ENCODE measurements around the gene PTDSS2. TPM values are rescaled to one million over a fixed set of nuclear protein-coding genes. Genes with fewer than 3 reads are reported as not detected.

PTDSS2 gene
- total and polyA plus RNA-seq, 2 of the 13 experiments (the other 11 are each of a cell fraction or from before 2014, with no cell fraction given): 21.7 to 26.4 TPM

DNA sequence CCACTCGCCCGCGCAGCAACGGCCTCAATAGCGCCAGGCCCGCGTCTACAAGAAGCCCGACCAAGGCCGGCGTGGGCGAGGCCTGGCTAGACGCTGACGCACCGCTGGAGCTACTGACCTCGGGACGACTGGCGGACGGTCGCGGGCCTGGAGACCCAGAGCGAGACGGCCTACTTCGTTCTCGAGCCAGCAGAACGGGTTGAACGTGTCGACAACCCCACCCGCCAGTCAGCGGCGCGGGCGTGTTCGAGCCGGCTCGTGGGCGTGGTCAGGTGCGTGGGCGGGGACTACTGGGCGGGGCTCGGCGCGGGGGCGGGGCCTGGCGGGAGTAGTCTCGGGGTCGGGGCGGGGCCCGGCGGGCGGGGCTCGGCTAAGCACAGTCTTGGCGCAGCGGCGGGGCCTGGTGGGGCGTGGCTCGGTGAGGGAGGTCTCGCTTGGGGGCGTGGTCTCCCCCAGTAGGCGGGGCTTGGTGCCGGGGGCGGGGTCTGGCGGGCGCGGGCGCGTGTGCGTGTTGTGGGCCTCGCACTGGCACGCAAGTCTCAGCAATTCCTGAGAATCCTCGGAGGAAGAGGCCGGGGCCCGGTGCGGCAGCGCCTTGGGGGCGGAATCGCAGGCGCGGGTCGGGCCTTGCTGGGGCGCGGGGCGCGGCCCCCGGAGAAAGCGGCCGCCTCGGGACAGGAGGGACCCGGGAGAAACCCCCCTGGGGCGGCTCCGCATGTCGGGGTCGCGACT lies 57.1 kb downstream of the PTDSS2 start, which contains the start of gene RNH1 (continued):
- TF ChIP-seq, protein P1, sequence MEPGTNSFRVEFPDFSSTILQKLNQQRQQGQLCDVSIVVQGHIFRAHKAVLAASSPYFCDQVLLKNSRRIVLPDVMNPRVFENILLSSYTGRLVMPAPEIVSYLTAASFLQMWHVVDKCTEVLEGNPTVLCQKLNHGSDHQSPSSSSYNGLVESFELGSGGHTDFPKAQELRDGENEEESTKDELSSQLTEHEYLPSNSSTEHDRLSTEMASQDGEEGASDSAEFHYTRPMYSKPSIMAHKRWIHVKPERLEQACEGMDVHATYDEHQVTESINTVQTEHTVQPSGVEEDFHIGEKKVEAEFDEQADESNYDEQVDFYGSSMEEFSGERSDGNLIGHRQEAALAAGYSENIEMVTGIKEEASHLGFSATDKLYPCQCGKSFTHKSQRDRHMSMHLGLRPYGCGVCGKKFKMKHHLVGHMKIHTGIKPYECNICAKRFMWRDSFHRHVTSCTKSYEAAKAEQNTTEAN (CRISPR knock-in tag; conservative IDR thresholded peaks at IDR 0.05): no peak
- TF ChIP-seq, protein P2, sequence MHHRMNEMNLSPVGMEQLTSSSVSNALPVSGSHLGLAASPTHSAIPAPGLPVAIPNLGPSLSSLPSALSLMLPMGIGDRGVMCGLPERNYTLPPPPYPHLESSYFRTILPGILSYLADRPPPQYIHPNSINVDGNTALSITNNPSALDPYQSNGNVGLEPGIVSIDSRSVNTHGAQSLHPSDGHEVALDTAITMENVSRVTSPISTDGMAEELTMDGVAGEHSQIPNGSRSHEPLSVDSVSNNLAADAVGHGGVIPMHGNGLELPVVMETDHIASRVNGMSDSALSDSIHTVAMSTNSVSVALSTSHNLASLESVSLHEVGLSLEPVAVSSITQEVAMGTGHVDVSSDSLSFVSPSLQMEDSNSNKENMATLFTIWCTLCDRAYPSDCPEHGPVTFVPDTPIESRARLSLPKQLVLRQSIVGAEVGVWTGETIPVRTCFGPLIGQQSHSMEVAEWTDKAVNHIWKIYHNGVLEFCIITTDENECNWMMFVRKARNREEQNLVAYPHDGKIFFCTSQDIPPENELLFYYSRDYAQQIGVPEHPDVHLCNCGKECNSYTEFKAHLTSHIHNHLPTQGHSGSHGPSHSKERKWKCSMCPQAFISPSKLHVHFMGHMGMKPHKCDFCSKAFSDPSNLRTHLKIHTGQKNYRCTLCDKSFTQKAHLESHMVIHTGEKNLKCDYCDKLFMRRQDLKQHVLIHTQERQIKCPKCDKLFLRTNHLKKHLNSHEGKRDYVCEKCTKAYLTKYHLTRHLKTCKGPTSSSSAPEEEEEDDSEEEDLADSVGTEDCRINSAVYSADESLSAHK (CRISPR knock-in tag; IDR thresholded peaks at IDR 0.05; ENCODE audit: borderline replicate concordance): no peak
- no peak for TF ChIP-seq JUND (CRISPR knock-in tag; IDR thresholded peaks at IDR 0.05)
- no peak for TF ChIP-seq ZNF660 (CRISPR knock-in tag; IDR thresholded peaks at IDR 0.05; ENCODE audit: borderline replicate concordance, low read depth)
- TF ChIP-seq ZNF383 (CRISPR knock-in tag; IDR thresholded peaks at IDR 0.05; ENCODE audit: borderline replicate concordance): no peak
- TF ChIP-seq ZC3H13 (CRISPR knock-in tag; IDR thresholded peaks at IDR 0.05): no peak
- TF ChIP-seq, protein P3, sequence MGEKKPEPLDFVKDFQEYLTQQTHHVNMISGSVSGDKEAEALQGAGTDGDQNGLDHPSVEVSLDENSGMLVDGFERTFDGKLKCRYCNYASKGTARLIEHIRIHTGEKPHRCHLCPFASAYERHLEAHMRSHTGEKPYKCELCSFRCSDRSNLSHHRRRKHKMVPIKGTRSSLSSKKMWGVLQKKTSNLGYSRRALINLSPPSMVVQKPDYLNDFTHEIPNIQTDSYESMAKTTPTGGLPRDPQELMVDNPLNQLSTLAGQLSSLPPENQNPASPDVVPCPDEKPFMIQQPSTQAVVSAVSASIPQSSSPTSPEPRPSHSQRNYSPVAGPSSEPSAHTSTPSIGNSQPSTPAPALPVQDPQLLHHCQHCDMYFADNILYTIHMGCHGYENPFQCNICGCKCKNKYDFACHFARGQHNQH (CRISPR knock-in tag; IDR thresholded peaks at IDR 0.05): no peak
- no peak for TF ChIP-seq FOSL2 (CRISPR knock-in tag; IDR thresholded peaks at IDR 0.05)
- TF ChIP-seq, protein P4, sequence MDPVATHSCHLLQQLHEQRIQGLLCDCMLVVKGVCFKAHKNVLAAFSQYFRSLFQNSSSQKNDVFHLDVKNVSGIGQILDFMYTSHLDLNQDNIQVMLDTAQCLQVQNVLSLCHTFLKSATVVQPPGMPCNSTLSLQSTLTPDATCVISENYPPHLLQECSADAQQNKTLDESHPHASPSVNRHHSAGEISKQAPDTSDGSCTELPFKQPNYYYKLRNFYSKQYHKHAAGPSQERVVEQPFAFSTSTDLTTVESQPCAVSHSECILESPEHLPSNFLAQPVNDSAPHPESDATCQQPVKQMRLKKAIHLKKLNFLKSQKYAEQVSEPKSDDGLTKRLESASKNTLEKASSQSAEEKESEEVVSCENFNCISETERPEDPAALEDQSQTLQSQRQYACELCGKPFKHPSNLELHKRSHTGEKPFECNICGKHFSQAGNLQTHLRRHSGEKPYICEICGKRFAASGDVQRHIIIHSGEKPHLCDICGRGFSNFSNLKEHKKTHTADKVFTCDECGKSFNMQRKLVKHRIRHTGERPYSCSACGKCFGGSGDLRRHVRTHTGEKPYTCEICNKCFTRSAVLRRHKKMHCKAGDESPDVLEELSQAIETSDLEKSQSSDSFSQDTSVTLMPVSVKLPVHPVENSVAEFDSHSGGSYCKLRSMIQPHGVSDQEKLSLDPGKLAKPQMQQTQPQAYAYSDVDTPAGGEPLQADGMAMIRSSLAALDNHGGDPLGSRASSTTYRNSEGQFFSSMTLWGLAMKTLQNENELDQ (CRISPR knock-in tag; IDR thresholded peaks at IDR 0.05; ENCODE audit: borderline replicate concordance): peak; percentile 70; the same call in 1 of the 2 replicates
- TF ChIP-seq, protein P5, sequence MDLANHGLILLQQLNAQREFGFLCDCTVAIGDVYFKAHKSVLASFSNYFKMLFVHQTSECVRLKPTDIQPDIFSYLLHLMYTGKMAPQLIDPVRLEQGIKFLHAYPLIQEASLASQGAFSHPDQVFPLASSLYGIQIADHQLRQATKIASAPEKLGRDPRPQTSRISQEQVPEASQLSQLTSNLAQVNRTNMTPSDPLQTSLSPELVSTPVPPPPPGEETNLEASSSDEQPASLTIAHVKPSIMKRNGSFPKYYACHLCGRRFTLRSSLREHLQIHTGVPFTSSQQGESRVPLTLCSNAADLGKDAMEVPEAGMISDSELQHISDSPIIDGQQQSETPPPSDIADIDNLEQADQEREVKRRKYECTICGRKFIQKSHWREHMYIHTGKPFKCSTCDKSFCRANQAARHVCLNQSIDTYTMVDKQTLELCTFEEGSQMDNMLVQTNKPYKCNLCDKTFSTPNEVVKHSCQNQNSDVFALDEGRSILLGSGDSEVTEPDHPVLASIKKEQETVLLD (CRISPR knock-in tag; IDR thresholded peaks at IDR 0.05; ENCODE audit: low read depth): no peak; the same call in 1 of the 2 replicates
- TF ChIP-seq FOXJ3 (CRISPR knock-in tag; IDR thresholded peaks at IDR 0.05; ENCODE audit: borderline replicate concordance): no peak
- TF ChIP-seq MED13 (CRISPR knock-in tag; IDR thresholded peaks at IDR 0.05): no peak
- no peak for TF ChIP-seq MLLT10 (CRISPR knock-in tag; IDR thresholded peaks at IDR 0.05)
